Measurements from ENCODE around the gene TTC28. TPM values are rescaled to one million over a fixed set of nuclear protein-coding genes. Genes with fewer than 3 reads are reported as not detected.

TTC28 gene
- total and polyA plus RNA-seq, 7 donors = 0.23 to 102 (median 46.1) TPM

DNA sequence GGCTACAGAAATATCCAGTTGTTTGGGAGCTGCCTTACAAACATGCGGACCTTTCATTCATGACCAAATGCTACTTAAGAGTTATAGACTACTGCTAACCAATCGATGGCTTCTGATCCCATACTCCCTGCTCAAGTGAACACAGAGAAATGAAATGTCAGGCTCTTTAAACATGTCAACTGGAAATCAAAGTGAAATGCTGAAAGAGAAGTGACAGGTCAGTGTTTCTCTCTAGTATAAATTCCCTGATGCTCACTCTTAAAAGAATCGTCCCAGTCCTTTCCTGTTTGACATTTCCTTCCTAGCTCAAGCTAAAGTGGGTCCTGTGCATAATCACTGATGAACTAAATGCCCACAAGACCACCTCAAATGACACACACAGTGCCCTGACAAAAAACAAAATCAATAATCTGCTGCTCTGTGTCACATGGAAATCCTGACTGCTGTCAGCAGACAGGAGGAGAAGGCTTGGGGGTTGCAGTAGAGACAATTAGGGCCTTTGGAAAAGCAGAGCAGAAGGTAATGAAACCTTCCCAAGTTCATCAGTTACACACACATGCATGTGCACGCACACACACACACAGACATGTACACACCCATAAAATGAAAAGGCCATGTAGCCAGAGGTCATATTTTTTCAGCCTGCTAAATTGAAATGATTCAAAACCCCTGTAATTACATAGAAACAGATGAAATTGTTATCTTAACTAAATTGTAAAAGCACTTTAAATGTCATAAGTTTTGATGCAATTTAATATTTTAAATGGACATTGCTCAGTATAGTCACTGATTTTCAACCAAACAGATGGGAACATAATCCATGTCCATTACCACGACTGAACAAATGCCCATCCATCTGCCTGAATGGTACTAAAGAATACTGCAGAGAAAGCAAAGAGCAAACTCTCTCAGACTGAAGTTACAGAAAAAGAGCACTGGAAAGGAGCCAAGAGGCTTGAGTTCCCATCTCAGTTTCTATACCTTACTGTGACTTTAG is 330.7 kb downstream of the TTC28 start:
- H3K4me1 ChIP-seq = peaks cover 0 to 15% (median 6%) of the 10 kb centered on the region in 4 donors
- TF ChIP-seq POLR2AphosphoS5 (IDR thresholded peaks at IDR 0.05) (no peak), POLR2A (IDR thresholded peaks at IDR 0.05) (no peak), EP300 (IDR thresholded peaks at IDR 0.05) (no peak), CTCF (IDR thresholded peaks at IDR 0.05) (no peak)
- intact Hi-C loops (cut with DNase I) = no loop called here
- no peaks in the 10 kb centered on the region for H3K27me3 ChIP-seq
- WGBS, 2 donors = 68% methylated on average over 5 of the region's 5 CpGs
- no peak for DNase-seq
- H3K4me3 ChIP-seq = no peak overlapping the region
- no peaks in the 10 kb centered on the region for H3K9me3 ChIP-seq
- H3K27ac ChIP-seq = no peak overlapping the region
- H3K36me3 ChIP-seq = no peaks in the 10 kb centered on the region

DNA sequence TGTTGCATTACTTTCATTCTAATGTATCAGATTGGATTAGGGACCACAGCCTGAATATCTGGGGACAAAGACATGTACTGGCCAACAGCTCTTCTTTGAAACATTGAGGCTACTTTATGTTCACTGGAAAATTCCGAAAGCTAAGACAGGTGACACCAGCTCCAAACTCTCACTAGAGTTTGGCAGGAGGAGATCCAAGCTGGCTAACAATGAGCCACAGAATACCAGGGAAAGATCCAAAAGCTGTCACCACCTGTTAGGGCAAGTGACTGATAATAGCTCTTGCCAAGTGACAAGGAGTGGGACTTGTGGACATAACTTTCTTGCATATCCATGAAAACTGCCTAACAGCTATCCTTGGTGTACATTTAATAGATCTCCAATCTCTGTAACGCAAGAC is 333.3 kb downstream of the TTC28 start:
- Histone ChIP-seq H3K36me3 (no peaks in the 10 kb centered on the region), H3K4me1 (peaks cover 0 to 20% (median 10%) of the 10 kb centered on the region in 4 donors), H3K4me3 (no peak overlapping the region), H3K9me3 (no peaks in the 10 kb centered on the region), H3K27ac (no peak overlapping the region), H3K27me3 (no peaks in the 10 kb centered on the region)
- WGBS, 2 donors = 91 to 93% methylated on average over 2 of the region's 2 CpGs
- TF ChIP-seq POLR2AphosphoS5 (IDR thresholded peaks at IDR 0.05) (no peak), EP300 (IDR thresholded peaks at IDR 0.05) (no peak), POLR2A (IDR thresholded peaks at IDR 0.05) (no peak), CTCF (IDR thresholded peaks at IDR 0.05) (no peak)
- no peak for DNase-seq
- intact Hi-C loops (cut with DNase I) = no loop called here

DNA sequence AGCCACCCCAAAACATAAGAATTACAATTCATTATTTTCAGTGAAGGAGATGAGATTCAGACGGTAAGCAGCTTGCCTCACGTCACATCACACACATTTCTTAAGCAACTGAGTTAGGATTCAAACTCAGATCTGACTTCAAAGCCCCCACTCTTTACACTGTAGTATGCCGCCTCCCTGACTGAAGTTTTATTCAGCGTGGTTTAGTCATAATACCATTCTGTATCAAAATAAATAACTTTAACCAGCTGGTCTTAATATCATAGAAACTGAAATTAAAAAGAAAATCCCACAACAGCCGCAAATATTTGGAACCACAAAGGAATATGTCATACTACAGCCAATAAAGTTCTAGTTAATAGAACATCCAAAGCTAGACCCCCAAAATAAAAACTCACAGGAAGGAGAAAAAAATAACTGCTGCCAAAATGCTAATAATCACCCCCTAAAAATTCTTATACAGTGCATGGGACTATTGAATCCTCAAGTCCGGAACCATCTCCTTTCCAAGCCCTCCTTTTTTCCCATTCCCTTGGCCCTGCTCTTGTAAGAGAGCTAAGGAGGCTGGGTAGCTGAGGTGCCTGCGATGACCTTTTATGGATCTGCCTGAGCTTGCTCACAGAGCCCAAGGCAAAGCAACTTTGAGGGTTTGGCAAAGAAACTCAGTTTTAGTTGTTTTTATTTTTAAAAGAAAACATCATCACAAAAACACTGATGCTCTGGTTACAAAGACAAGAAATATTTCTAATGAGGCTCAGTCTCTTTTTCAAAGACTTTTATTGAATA is 334.5 kb downstream of the TTC28 start:
- TF ChIP-seq EP300 (IDR thresholded peaks at IDR 0.05) = no peak
- TF ChIP-seq POLR2A (IDR thresholded peaks at IDR 0.05) = no peak
- no peak for TF ChIP-seq POLR2AphosphoS5 (IDR thresholded peaks at IDR 0.05)
- no peak for TF ChIP-seq CTCF (IDR thresholded peaks at IDR 0.05)
- H3K4me1 ChIP-seq = peaks cover 0 to 24% (median 11%) of the 10 kb centered on the region in 4 donors
- intact Hi-C loops (cut with DNase I) = no loop called here
- DNase-seq = no peak
- WGBS, 2 donors = 78 to 86% methylated on average over 7 of the region's 7 CpGs
- H3K4me3 ChIP-seq = no peak overlapping the region
- H3K27me3 ChIP-seq = no peaks in the 10 kb centered on the region
- no peaks in the 10 kb centered on the region for H3K36me3 ChIP-seq
- H3K27ac ChIP-seq = peak overlapping the region in 1 of 4 donors; percentile 16
- no peaks in the 10 kb centered on the region for H3K9me3 ChIP-seq

DNA sequence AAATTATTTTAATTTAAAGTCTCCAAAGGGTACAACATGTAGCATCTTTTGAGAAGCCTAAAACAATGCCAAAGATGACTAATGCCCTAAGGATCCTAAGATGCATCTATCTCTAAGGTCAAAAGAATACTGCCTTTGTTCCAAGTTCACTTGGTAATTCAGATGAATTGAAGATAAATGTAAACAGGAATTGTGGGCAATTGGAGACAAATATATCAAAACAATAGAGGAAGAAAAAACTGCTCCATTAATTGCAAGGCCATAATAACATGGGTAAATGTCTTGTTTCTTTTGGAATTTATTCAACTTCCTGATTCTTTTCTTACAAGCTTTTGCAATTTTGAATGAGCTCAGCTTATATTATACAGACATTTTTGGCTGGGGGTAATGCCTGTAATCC is 338.6 kb downstream of the TTC28 start:
- H3K36me3 ChIP-seq = no peaks in the 10 kb centered on the region
- H3K27me3 ChIP-seq = no peaks in the 10 kb centered on the region
- intact Hi-C loops (cut with DNase I) = no loop called here
- no peaks in the 10 kb centered on the region for H3K9me3 ChIP-seq
- no peak for DNase-seq
- H3K4me3 ChIP-seq = no peak overlapping the region
- H3K4me1 ChIP-seq = peaks cover 0 to 24% (median 11%) of the 10 kb centered on the region in 4 donors
- H3K27ac ChIP-seq = no peak overlapping the region
- TF ChIP-seq POLR2A (IDR thresholded peaks at IDR 0.05) = no peak

GRCh38 chr22:28333088-28333487 is 346.6 kb downstream of the TTC28 start:
- whole genome bisulfite sequencing, 2 donors = 41 to 60% methylated on average over 1 of the region's 1 CpG
- intact Hi-C loops (cut with DNase I) = no loop called here
- Histone ChIP-seq H3K4me1 (peaks cover 0 to 21% (median 5%) of the 10 kb centered on the region in 4 donors), H3K27ac (no peak overlapping the region), H3K4me3 (no peak overlapping the region), H3K27me3 (no peaks in the 10 kb centered on the region), H3K9me3 (no peaks in the 10 kb centered on the region), H3K36me3 (no peaks in the 10 kb centered on the region)
- TF ChIP-seq EP300 (IDR thresholded peaks at IDR 0.05) (no peak), CTCF (IDR thresholded peaks at IDR 0.05) (no peak), POLR2AphosphoS5 (IDR thresholded peaks at IDR 0.05) (no peak), POLR2A (IDR thresholded peaks at IDR 0.05) (no peak)
- DNase-seq = no peak

All from sigmoid colon (tissue), 7 donors.